GM21723 (cell line): ENCODE measurements around the gene PPARG.
"Not testable (repeated sequence)": the region's sequence is repeated elsewhere in the genome, so short reads cannot be mapped to it uniquely, and the experiment has no call there.

ENCODE experiments used
- ATAC-seq: cut with Tn5 transposase; IDR thresholded peaks from one replicate; pipeline ENCODE4 v1.9.1; 2021; ENCODE audit warnings: mild to moderate bottlenecking, moderate library complexity; ENCODE audit not compliant: unreplicated experiment

The PPARG gene

GRCh38 chr3:12439161-12439940 lies 150.5 kb downstream of the PPARG start:
- no peak for ATAC-seq

- no peak for ATAC-seq
Measured at GRCh38 chr3:12440927-12441714, 152.3 kb downstream of the PPARG start.

GRCh38 chr3:12442654-12443501 lies 154.0 kb downstream of the PPARG start:
- no peak for ATAC-seq

- no peak for ATAC-seq
Measured at GRCh38 chr3:12443781-12444522, 155.1 kb downstream of the PPARG start.

GRCh38 chr3:12444582-12445471 lies 156.0 kb downstream of the PPARG start:
- no peak for ATAC-seq

GRCh38 chr3:12445523-12446240 lies 156.8 kb downstream of the PPARG start:
- no peak for ATAC-seq

- ATAC-seq, result no peak
Measured at GRCh38 chr3:12446298-12446697, 157.4 kb downstream of the PPARG start.

- ATAC-seq, result no peak
Measured at GRCh38 chr3:12447075-12447474, 158.2 kb downstream of the PPARG start.

GRCh38 chr3:12448404-12449202 lies 159.7 kb downstream of the PPARG start:
- ATAC-seq, result not testable (repeated sequence)

GRCh38 chr3:12449889-12450682 lies 161.2 kb downstream of the PPARG start:
- no peak for ATAC-seq

- no peak for ATAC-seq
Measured at GRCh38 chr3:12451481-12451880, 162.6 kb downstream of the PPARG start.

GRCh38 chr3:12451960-12452359 lies 163.1 kb downstream of the PPARG start:
- ATAC-seq, result no peak

- no peak for ATAC-seq
Measured at GRCh38 chr3:12452361-12453330, 163.8 kb downstream of the PPARG start.

- no peak for ATAC-seq
Measured at GRCh38 chr3:12454076-12454815, 165.4 kb downstream of the PPARG start.

- no peak for ATAC-seq
Measured at GRCh38 chr3:12454816-12455121, 165.9 kb downstream of the PPARG start.

- ATAC-seq, result no peak
Measured at GRCh38 chr3:12455740-12456139, 166.9 kb downstream of the PPARG start.
